Measurements from ENCODE around the gene PRR32. TPM values are rescaled to one million over a fixed set of nuclear protein-coding genes. Genes with fewer than 3 reads are reported as not detected.
"Not testable (repeated sequence)": the region's sequence is repeated elsewhere in the genome, so short reads cannot be mapped to it uniquely, and the experiment has no call there.

PRR32 gene
- total RNA-seq (2014; rRNA removed; shearing (Covaris generic)) = not detected in 2 replicates

- DNase-seq (ENCODE audit: low read depth) = no peak
Observed at GRCh38 chrX:126819429-126819828, at the start of gene PRR32. PRR32 (plus strand) TSS chrX:126819729; CDS start chrX:126819844, 115 bp downstream.

GRCh38 chrX:126770179-126770578 is 49.4 kb upstream of the PRR32 start:
- no peak for DNase-seq (ENCODE audit: low read depth)

GRCh38 chrX:126785539-126785938 is 34.0 kb upstream of the PRR32 start:
- no peak for DNase-seq (ENCODE audit: low read depth)

GRCh38 chrX:126799059-126799458 is 20.5 kb upstream of the PRR32 start:
- no peak for DNase-seq (ENCODE audit: low read depth)

- not testable (repeated sequence) for DNase-seq (ENCODE audit: low read depth)
Observed at GRCh38 chrX:126806784-126807183, 12.7 kb upstream of the PRR32 start.

- DNase-seq (ENCODE audit: low read depth) = no peak
Observed at GRCh38 chrX:126815806-126816205, 3.7 kb upstream of the PRR32 start.

- DNase-seq (ENCODE audit: low read depth) = no peak
Observed at GRCh38 chrX:126820700-126821420, 1.3 kb downstream of the PRR32 start.

GRCh38 chrX:126824338-126825007 is 4.9 kb downstream of the PRR32 start:
- DNase-seq (ENCODE audit: low read depth) = no peak

- DNase-seq (ENCODE audit: low read depth) = no peak
Observed at GRCh38 chrX:126825566-126826193, 6.2 kb downstream of the PRR32 start.

GRCh38 chrX:126836186-126836585 is 16.7 kb downstream of the PRR32 start:
- no peak for DNase-seq (ENCODE audit: low read depth)

- no peak for DNase-seq (ENCODE audit: low read depth)
Observed at GRCh38 chrX:126847143-126847542, 27.6 kb downstream of the PRR32 start.

GRCh38 chrX:126855839-126856524 is 36.5 kb downstream of the PRR32 start:
- no peak for DNase-seq (ENCODE audit: low read depth)
